ENCODE data around the gene SDHC. TPM values are rescaled to one million over a fixed set of nuclear protein-coding genes. Genes with fewer than 3 reads are reported as not detected.

Gene SDHC
- total RNA-seq, 8 experiments from 2014 or later, result 24.6 to 179 (median 77.7) TPM

DNA sequence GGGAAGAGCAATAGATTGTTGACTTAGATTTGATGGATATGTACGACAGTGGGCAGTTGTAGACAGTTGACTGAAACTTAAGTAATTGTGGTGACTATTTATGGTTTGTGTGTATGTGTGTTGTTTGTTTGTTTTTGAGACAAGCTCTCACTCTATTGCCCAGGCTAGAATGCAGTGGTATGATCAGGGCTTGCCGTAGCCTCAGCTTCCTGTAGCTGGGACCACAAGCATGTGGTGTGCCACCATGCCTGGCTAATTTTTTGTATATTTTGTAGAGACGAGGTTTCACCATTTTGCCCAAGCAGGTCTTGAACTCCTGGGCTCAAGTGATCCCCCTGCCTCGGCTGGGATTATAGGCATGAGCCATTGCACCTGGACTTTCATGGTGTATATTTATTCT is 9.8 kb downstream of the SDHC start:
- ATAC-seq (replicated peaks in 6 of 8), result no peak
- in situ Hi-C loops (cut with MboI; ENCODE audit: low pct_unique_long_range_greater_than_20kb in 2 of 9, low sequenced_read_pairs in 9 of 9, unreplicated experiment in 9 of 9), result no loop called here
- no peaks in the 10 kb centered on the region for H3K4me1 ChIP-seq (replicated peaks in 1 of 2)
- 85 to 100% (median 100%) methylated on average over 1 to 4 of the region's 4 CpGs; no CpG with 5 or more reads in 2 of the 10 experiments for WGBS, 10 experiments
- H3K4me3 ChIP-seq, result no peak overlapping the region
- no peak overlapping the region for H3K27ac ChIP-seq

DNA sequence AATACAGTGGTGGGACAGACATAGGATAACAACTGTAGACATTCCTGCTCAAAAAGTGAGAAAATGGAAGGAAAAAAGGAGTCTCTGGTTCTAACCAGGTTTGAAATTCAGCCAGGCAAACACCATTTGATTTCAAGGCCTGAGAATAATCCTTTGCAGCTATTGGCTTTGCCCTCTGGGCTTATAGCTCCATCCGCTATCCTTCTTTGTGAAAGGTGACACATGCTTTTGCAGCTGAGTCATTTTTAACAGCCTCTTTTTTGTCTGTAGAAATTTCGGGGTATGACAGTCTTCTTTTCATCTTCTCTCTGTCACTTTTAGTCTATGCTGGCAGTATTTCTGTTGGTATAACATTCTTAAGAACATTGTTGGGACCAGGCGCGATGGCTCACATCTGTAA is 16.2 kb downstream of the SDHC start:
- in situ Hi-C loops (cut with MboI; ENCODE audit: low pct_unique_long_range_greater_than_20kb in 2 of 9, low sequenced_read_pairs in 9 of 9, unreplicated experiment in 9 of 9), result no loop called here
- Histone ChIP-seq H3K4me3 (no peak overlapping the region), H3K4me1 (replicated peaks in 1 of 2) (no peaks in the 10 kb centered on the region), H3K27ac (no peak overlapping the region)
- peak in 1 of 8 experiments; percentile 20 for ATAC-seq (replicated peaks in 6 of 8)
- WGBS, 10 experiments, result 64 to 100% (median 78%) methylated on average over 1 to 4 of the region's 4 CpGs; no CpG with 5 or more reads in 3 of the 10 experiments

DNA sequence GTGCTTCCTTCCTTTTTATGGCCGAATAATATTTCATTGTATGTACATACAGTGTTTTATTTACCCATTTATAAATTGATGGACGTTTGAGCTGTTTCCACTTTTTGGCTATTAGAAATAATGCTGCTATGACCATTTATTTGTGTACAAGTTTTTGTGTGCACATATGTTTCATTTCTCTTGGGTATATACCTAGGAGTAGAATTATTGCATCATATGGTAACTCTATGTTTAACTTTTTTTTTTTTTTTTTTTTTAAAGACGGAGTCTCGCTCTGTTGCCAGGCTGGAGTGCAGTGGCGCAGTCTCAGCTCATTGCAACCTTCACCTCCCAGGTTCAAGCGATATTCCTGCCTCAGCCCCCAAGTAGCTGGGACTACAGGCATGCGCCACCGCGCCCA is 19.0 kb downstream of the SDHC start:
- Histone ChIP-seq H3K4me1 (replicated peaks in 1 of 2) (no peaks in the 10 kb centered on the region), H3K27ac (no peak overlapping the region), H3K4me3 (no peak overlapping the region)
- no peak for ATAC-seq (replicated peaks in 6 of 8)
- WGBS, 10 experiments, result 64 to 98% (median 94%) methylated on average over 3 to 9 of the region's 9 CpGs
- in situ Hi-C loops (cut with MboI; ENCODE audit: low pct_unique_long_range_greater_than_20kb in 2 of 9, low sequenced_read_pairs in 9 of 9, unreplicated experiment in 9 of 9), result no loop called here

DNA sequence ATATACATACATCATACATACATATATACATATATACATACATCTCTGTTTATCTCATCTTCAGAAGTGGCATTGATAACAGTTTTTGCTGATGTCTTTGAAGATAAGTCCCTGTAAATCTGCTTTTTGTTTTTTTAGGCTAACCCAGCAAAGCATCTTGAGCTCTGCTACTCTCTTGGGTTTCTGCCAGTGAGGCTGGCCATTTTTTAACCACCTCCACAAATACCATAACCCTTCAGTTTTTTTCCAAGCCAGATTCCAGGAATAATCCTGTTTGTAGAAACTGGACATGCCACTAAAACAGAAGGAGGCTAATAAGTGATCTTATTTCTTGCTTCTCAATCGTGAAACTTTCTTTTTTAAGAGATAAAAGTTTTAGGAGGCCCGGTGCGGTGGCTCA is 21.6 kb downstream of the SDHC start:
- 68 to 100% (median 100%) methylated on average over 1 to 3 of the region's 3 CpGs; no CpG with 5 or more reads in 3 of the 10 experiments for WGBS, 10 experiments
- in situ Hi-C loops (cut with MboI; ENCODE audit: low pct_unique_long_range_greater_than_20kb in 2 of 9, low sequenced_read_pairs in 9 of 9, unreplicated experiment in 9 of 9), result no loop called here
- H3K4me1 ChIP-seq (replicated peaks in 1 of 2), result no peaks in the 10 kb centered on the region
- no peak overlapping the region for H3K4me3 ChIP-seq
- no peak for ATAC-seq (replicated peaks in 6 of 8)
- no peak overlapping the region for H3K27ac ChIP-seq

DNA sequence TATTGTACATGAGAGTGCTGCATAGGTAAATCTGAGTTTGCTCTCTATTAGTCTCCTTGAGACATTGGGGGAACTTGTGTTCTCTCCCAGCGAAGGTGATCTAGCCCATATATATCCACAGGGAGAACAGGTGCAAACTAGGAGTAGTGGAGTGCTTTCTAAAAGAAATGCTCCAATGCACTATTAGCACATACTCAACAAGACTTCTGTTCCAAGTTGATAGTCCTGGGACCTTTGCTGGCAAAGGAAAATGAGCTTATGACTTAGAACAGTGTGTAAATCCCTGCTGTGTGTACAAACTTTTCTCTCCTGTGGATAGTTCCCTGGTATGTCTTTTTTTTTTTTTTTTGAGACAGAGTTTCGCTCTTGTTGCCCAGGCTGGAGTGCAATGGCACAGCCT is 28.0 kb downstream of the SDHC start:
- ATAC-seq (replicated peaks in 6 of 8), result no peak
- WGBS, 10 experiments, result 80 to 100% (median 94%) methylated on average over 1 to 2 of the region's 2 CpGs; no CpG with 5 or more reads in 1 of the 10 experiments
- H3K4me3 ChIP-seq, result no peak overlapping the region
- H3K27ac ChIP-seq, result no peak overlapping the region
- no peaks in the 10 kb centered on the region for H3K4me1 ChIP-seq (replicated peaks in 1 of 2)
- in situ Hi-C loops (cut with MboI; ENCODE audit: low pct_unique_long_range_greater_than_20kb in 2 of 9, low sequenced_read_pairs in 9 of 9, unreplicated experiment in 9 of 9), result no loop called here

DNA sequence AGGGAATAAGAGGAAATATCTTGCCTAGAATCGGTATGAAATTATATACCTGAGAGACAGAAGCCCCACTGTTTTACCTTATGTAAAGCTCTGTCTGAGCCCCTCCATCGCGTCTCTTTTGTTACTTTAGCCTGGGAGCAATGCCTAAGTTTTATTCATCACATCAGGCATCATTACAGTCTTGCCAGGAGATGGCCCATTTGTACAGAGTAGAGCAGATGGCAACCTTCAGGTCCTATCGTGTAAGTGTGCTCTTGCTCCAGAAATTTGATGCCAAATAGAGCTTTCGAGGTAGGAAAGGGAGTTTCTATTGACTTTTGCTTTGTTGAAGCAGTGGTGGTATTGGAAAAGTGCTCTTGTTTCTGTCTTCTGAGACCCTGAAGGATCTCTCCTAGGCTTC is 28.6 kb downstream of the SDHC start:
- in situ Hi-C loops (cut with MboI; ENCODE audit: low pct_unique_long_range_greater_than_20kb in 2 of 9, low sequenced_read_pairs in 9 of 9, unreplicated experiment in 9 of 9), result no loop called here
- ATAC-seq (replicated peaks in 6 of 8), result no peak

DNA sequence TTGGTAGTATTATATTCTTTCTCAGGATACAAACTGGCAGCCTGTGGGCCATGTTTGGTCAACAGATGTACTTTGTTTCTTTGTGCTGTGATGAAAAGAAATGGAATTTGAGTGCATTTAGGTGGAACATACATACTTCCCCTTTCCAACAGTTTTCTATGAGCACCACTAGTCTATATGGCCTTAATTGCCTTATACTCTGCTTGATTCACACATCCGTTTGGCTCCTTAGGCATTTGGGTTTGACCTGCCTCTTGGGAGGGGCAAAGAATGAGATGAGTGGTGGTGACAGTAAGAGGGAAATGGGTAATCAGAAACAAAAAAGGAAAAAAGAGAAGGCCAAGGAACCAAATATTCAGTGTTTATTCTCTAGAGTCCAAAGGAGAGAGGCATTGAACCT is 36.5 kb downstream of the SDHC start:
- 83 to 100% (median 100%) methylated on average over 1 of the region's 1 CpG; no CpG with 5 or more reads in 5 of the 10 experiments for WGBS, 10 experiments
- H3K4me3 ChIP-seq, result no peak overlapping the region

More for the DNA sequence above, 28.6 kb downstream of the SDHC start:
- Histone ChIP-seq H3K27ac (no peak overlapping the region), H3K4me1 (replicated peaks in 1 of 2) (no peaks in the 10 kb centered on the region), H3K4me3 (no peak overlapping the region)
- 90 to 100% (median 100%) methylated on average over 1 to 5 of the region's 5 CpGs; no CpG with 5 or more reads in 3 of the 10 experiments for WGBS, 10 experiments

DNA sequence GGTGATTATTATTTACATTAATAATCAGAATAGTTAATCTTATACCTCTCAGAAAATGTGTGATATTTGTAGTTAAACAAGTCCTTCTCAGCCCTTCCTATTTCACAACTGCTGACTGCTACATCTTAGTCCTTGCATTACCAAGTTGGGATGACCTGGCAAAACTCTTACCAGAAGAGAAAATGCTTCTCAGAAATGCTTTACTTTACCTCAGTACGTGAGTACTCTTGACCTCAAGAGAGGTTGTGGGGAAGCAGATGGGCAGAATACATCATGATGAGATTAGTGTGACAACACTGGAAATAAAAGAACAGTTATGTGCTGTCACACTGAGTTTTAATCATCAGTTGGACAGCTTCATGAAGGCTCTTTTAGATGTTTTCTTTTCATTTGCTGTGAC is 37.3 kb downstream of the SDHC start:
- 0 to 100% (median 89%) methylated on average over 1 of the region's 1 CpG; no CpG with 5 or more reads in 3 of the 10 experiments for WGBS, 10 experiments
- peak in 1 of 8 experiments; percentile 18 for ATAC-seq (replicated peaks in 6 of 8)
- no peak overlapping the region for H3K27ac ChIP-seq
- no peak overlapping the region for H3K4me3 ChIP-seq
- H3K4me1 ChIP-seq (replicated peaks in 1 of 2), result no peaks in the 10 kb centered on the region
- in situ Hi-C loops (cut with MboI; ENCODE audit: low pct_unique_long_range_greater_than_20kb in 2 of 9, low sequenced_read_pairs in 9 of 9, unreplicated experiment in 9 of 9), result no loop called here

More for the DNA sequence above, 36.5 kb downstream of the SDHC start:
- Histone ChIP-seq H3K27ac (no peak overlapping the region), H3K4me1 (replicated peaks in 1 of 2) (no peaks in the 10 kb centered on the region)
- ATAC-seq (replicated peaks in 6 of 8), result no peak
- in situ Hi-C loops (cut with MboI; ENCODE audit: low pct_unique_long_range_greater_than_20kb in 2 of 9, low sequenced_read_pairs in 9 of 9, unreplicated experiment in 9 of 9), result no loop called here

DNA sequence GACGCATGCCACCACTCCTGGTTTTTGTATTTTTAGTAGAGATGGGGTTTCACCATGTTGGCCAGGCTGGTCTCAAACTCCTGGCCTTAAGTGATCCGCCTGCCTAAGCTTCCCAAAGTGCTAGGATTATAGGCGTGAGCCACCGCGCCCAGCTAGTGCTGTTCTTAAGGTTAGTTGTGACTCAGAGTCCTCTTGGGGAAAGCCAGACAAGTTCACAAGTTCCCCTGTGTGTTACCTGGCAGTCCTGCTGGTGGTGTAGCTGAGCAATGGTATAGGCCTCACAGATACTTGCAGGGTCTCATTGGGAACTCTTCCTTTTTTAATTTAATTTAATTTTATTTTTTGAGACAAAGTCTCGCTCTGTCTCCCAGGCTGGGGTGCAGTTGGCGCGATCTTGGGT is 42.9 kb downstream of the SDHC start:
- Histone ChIP-seq H3K4me3 (no peak overlapping the region), H3K27ac (no peak overlapping the region), H3K4me1 (replicated peaks in 1 of 2) (no peaks in the 10 kb centered on the region)
- no peak for ATAC-seq (replicated peaks in 6 of 8)
- 90 to 100% (median 100%) methylated on average over 1 to 7 of the region's 8 CpGs; no CpG with 5 or more reads in 2 of the 10 experiments for WGBS, 10 experiments
- in situ Hi-C loops (cut with MboI; ENCODE audit: low pct_unique_long_range_greater_than_20kb in 2 of 9, low sequenced_read_pairs in 9 of 9, unreplicated experiment in 9 of 9), result no loop called here

DNA sequence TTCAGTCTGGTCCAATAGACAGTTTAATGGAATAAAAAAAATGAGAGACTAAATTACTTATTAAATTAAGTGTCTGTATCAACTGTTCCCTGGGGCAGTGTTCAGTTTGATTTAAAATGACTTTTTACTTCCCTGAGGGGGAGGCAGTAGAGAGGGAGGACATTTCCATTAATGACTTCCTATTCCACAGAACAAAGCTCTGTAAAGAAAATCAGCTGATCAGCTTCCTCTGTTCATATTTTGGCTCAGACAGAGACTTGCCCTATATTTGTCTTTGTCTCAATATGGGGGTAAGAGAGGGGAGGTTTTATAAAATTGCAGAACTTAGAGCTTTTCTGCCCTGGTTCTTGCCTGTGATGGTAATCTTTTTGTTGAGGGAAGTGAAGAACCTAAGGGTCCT is 45.1 kb downstream of the SDHC start:
- peak in 1 of 8 experiments; percentile 36 for ATAC-seq (replicated peaks in 6 of 8)
- Histone ChIP-seq H3K4me3 (no peak overlapping the region), H3K4me1 (replicated peaks in 1 of 2) (no peaks in the 10 kb centered on the region), H3K27ac (no peak overlapping the region)
- in situ Hi-C loops (cut with MboI; ENCODE audit: low pct_unique_long_range_greater_than_20kb in 2 of 9, low sequenced_read_pairs in 9 of 9, unreplicated experiment in 9 of 9), result no loop called here

DNA sequence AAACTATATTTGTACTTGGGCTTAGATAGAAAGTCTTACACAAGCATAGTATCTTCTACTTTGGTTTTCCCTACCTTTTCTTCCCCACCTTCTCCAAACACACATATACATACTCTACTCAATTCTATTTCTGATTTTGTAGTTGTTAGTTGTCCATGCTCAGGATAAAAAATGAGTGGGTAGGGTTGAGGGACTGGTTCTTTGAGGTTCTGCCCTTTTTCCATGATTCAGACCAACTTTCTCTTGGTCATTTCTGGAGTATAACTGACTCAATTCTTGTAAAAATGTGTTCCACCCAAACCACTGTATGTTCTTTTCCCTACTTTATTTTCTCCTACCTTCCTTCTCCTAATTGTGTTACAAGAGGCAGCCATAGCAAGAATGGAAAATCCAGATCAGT is 50.2 kb downstream of the SDHC start:
- H3K4me1 ChIP-seq (replicated peaks in 1 of 2), result peaks cover 7 to 8% of the 10 kb centered on the region in 2 donors
- no peak overlapping the region for H3K27ac ChIP-seq
- ATAC-seq (replicated peaks in 6 of 8), result no peak
- in situ Hi-C loops (cut with MboI; ENCODE audit: low pct_unique_long_range_greater_than_20kb in 2 of 9, low sequenced_read_pairs in 9 of 9, unreplicated experiment in 9 of 9), result no loop called here
- no peak overlapping the region for H3K4me3 ChIP-seq

DNA sequence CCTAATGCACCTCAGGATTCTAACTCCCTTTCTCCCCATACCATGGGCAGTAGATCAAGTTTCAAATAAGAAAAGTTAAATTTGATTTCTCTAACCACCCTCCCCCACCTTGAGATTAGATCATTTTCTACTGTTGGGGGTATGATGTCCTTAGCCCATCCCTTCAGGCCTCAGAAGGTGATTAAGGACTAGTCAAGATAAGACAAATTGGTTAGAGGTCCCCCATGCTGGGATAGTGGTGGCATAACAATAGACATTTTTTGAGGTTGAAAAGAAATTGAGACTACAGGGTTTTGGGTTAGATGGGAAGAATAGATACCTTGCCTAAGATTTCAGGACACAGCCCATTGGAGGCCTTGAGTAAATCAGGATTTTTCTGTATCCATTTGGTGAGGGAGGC is 51.0 kb downstream of the SDHC start:
- peaks cover 7 to 8% of the 10 kb centered on the region in 2 donors for H3K4me1 ChIP-seq (replicated peaks in 1 of 2)
- H3K27ac ChIP-seq, result no peak overlapping the region
- in situ Hi-C loops (cut with MboI; ENCODE audit: low pct_unique_long_range_greater_than_20kb in 2 of 9, low sequenced_read_pairs in 9 of 9, unreplicated experiment in 9 of 9), result no loop called here
- ATAC-seq (replicated peaks in 6 of 8), result no peak
- no peak overlapping the region for H3K4me3 ChIP-seq

DNA sequence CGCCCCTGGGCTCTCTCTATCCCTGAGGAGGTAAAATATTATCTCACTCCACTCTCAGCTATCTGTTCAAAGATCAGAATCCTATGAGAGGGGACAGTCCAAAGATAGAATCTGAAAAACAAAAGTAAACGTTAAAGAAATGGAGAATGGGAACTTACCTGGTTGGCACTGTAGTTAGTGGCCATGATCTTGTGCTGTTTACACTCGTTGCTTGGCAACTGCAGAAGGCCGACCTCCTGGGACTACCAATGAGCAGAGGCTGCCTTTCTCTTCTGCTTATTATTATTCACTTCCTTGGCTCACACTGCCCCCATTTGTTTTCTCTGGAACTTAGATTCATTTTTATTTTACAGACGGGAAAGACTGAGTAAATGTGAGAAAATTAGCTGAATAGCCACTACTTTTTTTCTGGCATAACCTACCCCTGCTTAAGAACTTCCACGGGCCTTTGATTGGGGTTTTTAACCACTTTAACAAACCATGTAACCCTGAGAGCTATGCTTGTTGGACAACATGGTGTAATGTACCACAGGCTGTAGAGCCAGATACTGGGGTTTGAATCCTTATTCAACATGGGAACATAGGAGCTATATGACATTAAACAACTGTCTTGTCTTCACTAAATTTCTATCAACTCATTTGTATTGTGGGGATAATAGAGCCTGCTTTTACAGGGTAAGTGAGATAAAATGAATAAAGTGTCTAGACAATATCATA is 53.7 kb downstream of the SDHC start, which contains the start of gene CFAP126:
Gene CFAP126, minus strand, starts transcription at position 193 of the 717 bp plus-strand sequence. Its CDS starts 8 bp downstream, at position 185.
- in situ Hi-C loops (cut with MboI; ENCODE audit: low pct_unique_long_range_greater_than_20kb in 2 of 9, low sequenced_read_pairs in 9 of 9, unreplicated experiment in 9 of 9), result no loop called here

DNA sequence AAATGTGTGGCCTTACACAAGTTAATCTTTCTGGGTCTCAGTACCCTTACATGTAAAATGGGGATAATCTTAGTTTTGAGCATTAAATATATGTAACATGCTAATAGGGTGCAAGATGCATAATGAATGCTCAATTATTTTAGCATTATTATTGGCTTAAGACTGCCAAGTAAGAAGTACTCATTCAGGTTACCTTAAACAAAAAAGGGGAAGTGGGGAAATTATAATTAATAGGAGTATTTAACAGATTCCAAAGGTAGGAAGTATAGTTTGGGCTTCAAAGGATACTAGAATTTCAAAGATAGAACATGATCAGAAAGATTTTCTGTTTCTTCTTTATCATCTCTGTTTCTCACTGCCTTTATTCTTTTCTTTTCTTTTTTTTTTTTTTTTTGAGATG is 59.3 kb downstream of the SDHC start:
- in situ Hi-C loops (cut with MboI; ENCODE audit: low pct_unique_long_range_greater_than_20kb in 2 of 9, low sequenced_read_pairs in 9 of 9, unreplicated experiment in 9 of 9), result loop anchor here in 1 of 9 experiments (10.0 kb wide), 1 partner anchor 149 kb away; the partner anchor contains the start of genes APOA2 and TOMM40L
- Histone ChIP-seq H3K27ac (no peak overlapping the region), H3K4me1 (replicated peaks in 1 of 2) (no peaks in the 10 kb centered on the region), H3K4me3 (no peak overlapping the region)
- no peak for ATAC-seq (replicated peaks in 6 of 8)

More for the DNA sequence above, 53.7 kb downstream of the SDHC start, which contains the start of gene CFAP126:
- Histone ChIP-seq H3K4me1 (replicated peaks in 1 of 2) (peaks cover 7 to 8% of the 10 kb centered on the region in 2 donors), H3K27ac (no peak within 1 kb of the TSS), H3K4me3 (peak within 1 kb of the TSS in 1 of 5 donors; percentile 28)
- WGBS, 10 experiments, result 20 to 56% (median 35%) methylated on average over 1 to 6 of the region's 6 CpGs
- ATAC-seq (replicated peaks in 6 of 8), result peak; percentile 80 to 100 (median 100)

All from motor neuron (in vitro differentiated cells).